Testis (tissue), 2 donors: ENCODE results near the gene PEX26.

Experiments used
- POLR2A ChIP-seq: fragments of 450-650 bp; IDR thresholded peaks from one replicate; pipeline ENCODE4 v1.6.1; 2017; ENCODE audit warnings: antibody characterized with exemption, mild to moderate bottlenecking, moderate library complexity
- TF ChIP-seq, protein P1 (sequence below), 3 experiments: fragments of 450-650 bp in 2 of 3; fragments of 200-600 bp in 1 of 3; sonication (generic) in 1 of 3; IDR thresholded peaks; one replicate each; pipeline ENCODE4 v1.5.1; 2016 to 2019; ENCODE audit warnings: antibody characterized with exemption in 3 of 3, mild to moderate bottlenecking in 2 of 3, moderate library complexity in 1 of 3

DNA sequence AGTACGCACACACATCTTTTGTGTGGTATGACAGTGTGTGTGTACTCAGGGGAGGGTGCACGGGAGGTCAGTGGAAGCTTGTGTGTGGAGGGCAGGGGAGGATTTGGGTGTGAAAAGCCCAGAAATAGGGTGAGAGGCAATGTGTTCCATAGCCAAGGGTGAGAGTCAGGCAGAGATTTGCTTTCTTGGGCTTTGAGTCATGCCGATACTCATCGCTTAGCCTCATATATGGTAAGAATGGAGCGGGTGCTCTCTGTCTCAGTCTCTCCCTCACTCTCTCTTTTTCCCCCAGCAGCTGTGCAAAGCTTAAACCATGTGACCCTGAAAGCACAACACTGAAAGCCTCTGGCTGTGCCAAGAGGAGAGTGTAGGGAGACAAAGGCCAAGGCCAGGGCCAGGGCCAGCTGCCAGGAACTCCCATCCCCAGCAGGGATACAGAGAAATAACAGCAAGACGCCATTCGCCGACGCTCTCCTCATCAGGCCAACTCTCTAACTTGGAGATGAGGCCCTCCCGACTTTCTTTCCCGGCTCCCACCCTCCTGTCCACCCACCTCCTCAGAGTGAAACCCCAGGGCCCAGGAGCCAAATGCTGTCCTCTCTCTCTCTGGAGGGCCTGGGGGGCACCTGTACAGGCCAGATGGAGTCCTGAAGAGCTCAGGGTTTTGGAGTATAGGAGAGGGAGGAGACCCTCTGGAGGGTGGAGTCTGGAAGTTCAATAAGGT lies 33.1 kb upstream of the PEX26 start:
- TF ChIP-seq, protein P1, sequence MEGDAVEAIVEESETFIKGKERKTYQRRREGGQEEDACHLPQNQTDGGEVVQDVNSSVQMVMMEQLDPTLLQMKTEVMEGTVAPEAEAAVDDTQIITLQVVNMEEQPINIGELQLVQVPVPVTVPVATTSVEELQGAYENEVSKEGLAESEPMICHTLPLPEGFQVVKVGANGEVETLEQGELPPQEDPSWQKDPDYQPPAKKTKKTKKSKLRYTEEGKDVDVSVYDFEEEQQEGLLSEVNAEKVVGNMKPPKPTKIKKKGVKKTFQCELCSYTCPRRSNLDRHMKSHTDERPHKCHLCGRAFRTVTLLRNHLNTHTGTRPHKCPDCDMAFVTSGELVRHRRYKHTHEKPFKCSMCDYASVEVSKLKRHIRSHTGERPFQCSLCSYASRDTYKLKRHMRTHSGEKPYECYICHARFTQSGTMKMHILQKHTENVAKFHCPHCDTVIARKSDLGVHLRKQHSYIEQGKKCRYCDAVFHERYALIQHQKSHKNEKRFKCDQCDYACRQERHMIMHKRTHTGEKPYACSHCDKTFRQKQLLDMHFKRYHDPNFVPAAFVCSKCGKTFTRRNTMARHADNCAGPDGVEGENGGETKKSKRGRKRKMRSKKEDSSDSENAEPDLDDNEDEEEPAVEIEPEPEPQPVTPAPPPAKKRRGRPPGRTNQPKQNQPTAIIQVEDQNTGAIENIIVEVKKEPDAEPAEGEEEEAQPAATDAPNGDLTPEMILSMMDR (IDR thresholded peaks at IDR 0.05), result no peak
- TF ChIP-seq POLR2A, result no peak
